SK-N-SH (cell line): ENCODE measurements around the gene RBBP5. TPM values are rescaled to one million over a fixed set of nuclear protein-coding genes. Genes with fewer than 3 reads are reported as not detected.

Experiments used
- CTCF ChIA-PET: fragments of 300-600, 350-600 bp; formaldehyde crosslinking; extraction: SDS; loops from one replicate; lab custom pipeline; 2021; lab: Yijun Ruan, JAX
- POLR2A ChIA-PET: fragments of 350-600 bp; sonication (Branson Sonifier 250); formaldehyde crosslinking; extraction: SDS; loops from one replicate; lab custom pipeline; 2020; ENCODE audit warnings: antibody characterized with exemption, inconsistent platforms; lab: Yijun Ruan, JAX
- DNase-seq: peaks from one replicate; pipeline ENCODE4 v3.0.0; 2012
- H2AFZ ChIP-seq: fragments of 200-600 bp; sonication (generic); 2 replicates; pipeline ENCODE4 v1.8.1; 2016; ENCODE audit warnings: antibody characterized with exemption, mild to moderate bottlenecking, low read depth
- H3F3A ChIP-seq: fragments of 200-600 bp; sonication (generic); replicated peaks from 2 replicates; pipeline ENCODE3; 2016; ENCODE audit warnings: antibody characterized with exemption, mild to moderate bottlenecking; ENCODE audit not compliant: insufficient read depth
- H3K27ac ChIP-seq, 2 experiments: fragments of 200-500 bp in 1 of 2; fragments of 200-600 bp in 1 of 2; sonication (Bioruptor generic) in 1 of 2; sonication (generic), shearing (Covaris generic) in 1 of 2; 2 replicates each; pipeline versions ENCODE4 v1.5.1 to v1.6.1; 2014 to 2016; ENCODE audit warnings: low read depth in 2 of 2, inconsistent platforms in 1 of 2, low read length in 1 of 2, mild to moderate bottlenecking in 1 of 2, mixed read lengths in 1 of 2
- H3K27me3 ChIP-seq: fragments of 200-600 bp; sonication (generic), shearing (Covaris generic); 2 replicates; pipeline ENCODE4 v1.6.1; 2016; ENCODE audit warnings: mixed run types; ENCODE audit not compliant: insufficient read depth
- H3K36me3 ChIP-seq, 2 experiments: fragments of 200-500 bp in 1 of 2; fragments of 200-600 bp in 1 of 2; sonication (Bioruptor generic) in 1 of 2; sonication (generic) in 1 of 2; replicated peaks in 1 of 2; 2 replicates each; pipeline versions ENCODE3 to v1.5.1; 2014 to 2016; ENCODE audit warnings: low read length in 1 of 2, mild to moderate bottlenecking in 1 of 2; ENCODE audit not compliant: insufficient read depth in 2 of 2, control insufficient read depth in 1 of 2
- H3K4me1 ChIP-seq, 2 experiments: fragments of 200-500 bp in 1 of 2; fragments of 200-600 bp in 1 of 2; sonication (Bioruptor generic) in 1 of 2; sonication (generic), shearing (Covaris generic) in 1 of 2; 2 replicates each; pipeline versions ENCODE4 v1.5.1 to v1.6.1; 2014 to 2016; ENCODE audit warnings: low read depth in 1 of 2, low read length in 1 of 2, mixed run types in 1 of 2; ENCODE audit not compliant: insufficient read depth in 2 of 2, control insufficient read depth in 1 of 2
- H3K4me2 ChIP-seq: fragments of 200-600 bp; sonication (generic), shearing (Covaris generic); 2 replicates; pipeline ENCODE4 v1.6.1; 2017; ENCODE audit warnings: mixed run types
- H3K4me3 ChIP-seq, 2 experiments: fragments of 200-500 bp in 1 of 2; fragments of 200-600 bp in 1 of 2; sonication (Bioruptor generic) in 1 of 2; sonication (generic), shearing (Covaris generic) in 1 of 2; 2 replicates each; pipeline versions ENCODE4 v1.5.1 to v1.8.1; 2014 to 2016; ENCODE audit warnings: low read depth in 2 of 2, inconsistent platforms in 1 of 2, low read length in 1 of 2, mild to moderate bottlenecking in 1 of 2, mixed read lengths in 1 of 2, moderate library complexity in 1 of 2
- H3K79me2 ChIP-seq: fragments of 200-600 bp; sonication (generic); 2 replicates; pipeline ENCODE4 v1.8.1; 2017; ENCODE audit warnings: mild to moderate bottlenecking; ENCODE audit not compliant: insufficient read depth
- H3K9ac ChIP-seq: fragments of 200-600 bp; sonication (generic); 2 replicates; pipeline ENCODE4 v1.6.1; 2017; ENCODE audit warnings: mixed run types
- H3K9me2 ChIP-seq: fragments of 200-600 bp; sonication (generic); 2 replicates; pipeline ENCODE4 v1.6.1; 2017; ENCODE audit warnings: mixed run types
- H3K9me3 ChIP-seq: fragments of 200-600 bp; sonication (generic); 2 replicates; pipeline ENCODE4 v1.6.1; 2017; ENCODE audit warnings: mixed run types, mild to moderate bottlenecking, moderate library complexity
- H4K20me1 ChIP-seq: fragments of 200-600 bp; sonication (generic); 2 replicates; pipeline ENCODE4 v1.6.1; 2017; ENCODE audit warnings: mild to moderate bottlenecking, mixed run types; ENCODE audit not compliant: insufficient read depth
- CHD2 ChIP-seq: fragments of 150-350 bp; IDR thresholded peaks from 2 replicates; pipeline ENCODE4 v1.6.1; 2018; ENCODE audit warnings: low read length; ENCODE audit not compliant: partially characterized antibody
- ELF1 ChIP-seq: IDR thresholded peaks from 2 replicates; pipeline ENCODE4 v1.4.0; 2012
- EZH2phosphoT487 ChIP-seq: fragments of 200-600 bp; sonication (generic); IDR thresholded peaks from 2 replicates; pipeline ENCODE4 v1.6.1; 2017; ENCODE audit warnings: low read depth, mixed run types, mild to moderate bottlenecking, antibody characterized with exemption, moderate library complexity, borderline replicate concordance
- FOSL2 ChIP-seq: IDR thresholded peaks from 2 replicates; pipeline ENCODE4 v1.4.0; 2012; ENCODE audit warnings: low read depth, mild to moderate bottlenecking, moderate library complexity, borderline replicate concordance
- GATA2 ChIP-seq: sonication (generic); formaldehyde crosslinking; IDR thresholded peaks from 2 replicates; pipeline ENCODE4 v1.5.0; 2020; ENCODE audit warnings: mild to moderate bottlenecking, missing genetic modification reagents
- JUND ChIP-seq: IDR thresholded peaks from 2 replicates; pipeline ENCODE4 v1.4.0; 2012
- MEF2A ChIP-seq: IDR thresholded peaks from 2 replicates; pipeline ENCODE4 v1.4.0; 2012; ENCODE audit warnings: low read depth, borderline replicate concordance
- MXI1 ChIP-seq: IDR thresholded peaks from 2 replicates; pipeline ENCODE4 v1.6.1; 2012; ENCODE audit warnings: mild to moderate bottlenecking, low read depth, low read length, improper control_type of control experiment
- NFIC ChIP-seq: IDR thresholded peaks from 2 replicates; pipeline ENCODE4 v1.4.0; 2012; ENCODE audit warnings: borderline replicate concordance
- POLR2AphosphoS5 ChIP-seq: IDR thresholded peaks from 2 replicates; pipeline ENCODE4 v1.6.1; 2012; ENCODE audit warnings: low read depth, low read length
- SIN3A ChIP-seq: IDR thresholded peaks from 2 replicates; pipeline ENCODE4 v1.6.1; 2012; ENCODE audit warnings: low read depth, mild to moderate bottlenecking, low read length, moderate library complexity, borderline replicate concordance
- ZBTB33 ChIP-seq: IDR thresholded peaks from 2 replicates; pipeline ENCODE4 v1.4.0; 2012; ENCODE audit warnings: low read depth, borderline replicate concordance
- WGBS: methylation state at CpG from one replicate; pipeline ENCODE4 v1.1.6; 2017; ENCODE audit warnings: low lambda C conversion rate; 5-methylcytosine and 5-hydroxymethylcytosine counted together
- polyA plus RNA-seq, 3 experiments: library from polyadenylated mRNA; depleted of rRNA; stranded (reverse); fragments of >200 nt; gene quantifications; 2 replicates each; pipeline ENCODE4 v1.2.3, GENCODE V29; 2012
- TF ChIP-seq, protein P1 (sequence below): IDR thresholded peaks from 2 replicates; pipeline ENCODE4; 2012

The RBBP5 gene
- polyA plus RNA-seq, 1 of the 3 experiments (the other 2 are of a cell fraction), result 5.7 TPM

DNA sequence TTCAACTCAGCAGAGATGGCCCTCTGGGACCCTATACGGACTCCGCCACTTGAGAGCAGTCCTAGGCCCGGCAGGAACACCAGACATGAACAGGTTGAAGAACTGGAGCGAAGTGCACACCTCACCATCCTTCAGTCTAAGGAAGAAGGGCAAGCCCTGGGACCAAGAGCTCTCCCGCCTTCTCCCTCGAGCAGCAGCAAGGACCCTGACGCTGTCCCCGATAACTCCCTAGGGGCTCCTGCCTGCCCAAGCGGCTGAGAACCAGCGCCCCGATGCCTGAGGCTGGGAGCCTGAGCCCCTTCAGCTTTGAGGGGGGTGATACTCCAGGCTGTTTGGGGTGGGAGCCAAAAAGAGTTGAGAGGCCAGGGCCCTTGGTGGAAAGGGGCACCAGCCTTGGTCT, 47.7 kb downstream of the RBBP5 start:
- Histone ChIP-seq H3K4me2 (no peak overlapping the region), H3K27ac (no peak overlapping the region), H2AFZ (no peak overlapping the region), H3K9me2 (no peaks in the 10 kb centered on the region), H3F3A (no peaks in the 10 kb centered on the region), H3K79me2 (no peaks in the 10 kb centered on the region), H4K20me1 (no peaks in the 10 kb centered on the region), H3K9ac (no peak overlapping the region), H3K27me3 (no peaks in the 10 kb centered on the region), H3K4me1 (no peaks in the 10 kb centered on the region; a peak in 1 of 4 replicates), H3K36me3 (no peaks in the 10 kb centered on the region), H3K9me3 (no peaks in the 10 kb centered on the region), H3K4me3 (no peak overlapping the region; a peak in 1 of 4 replicates)
- TF ChIP-seq JUND (no peak), NFIC (no peak), CHD2 (no peak), GATA2 (no peak), SIN3A (no peak), POLR2AphosphoS5 (no peak), FOSL2 (no peak)
- TF ChIP-seq, protein P1, sequence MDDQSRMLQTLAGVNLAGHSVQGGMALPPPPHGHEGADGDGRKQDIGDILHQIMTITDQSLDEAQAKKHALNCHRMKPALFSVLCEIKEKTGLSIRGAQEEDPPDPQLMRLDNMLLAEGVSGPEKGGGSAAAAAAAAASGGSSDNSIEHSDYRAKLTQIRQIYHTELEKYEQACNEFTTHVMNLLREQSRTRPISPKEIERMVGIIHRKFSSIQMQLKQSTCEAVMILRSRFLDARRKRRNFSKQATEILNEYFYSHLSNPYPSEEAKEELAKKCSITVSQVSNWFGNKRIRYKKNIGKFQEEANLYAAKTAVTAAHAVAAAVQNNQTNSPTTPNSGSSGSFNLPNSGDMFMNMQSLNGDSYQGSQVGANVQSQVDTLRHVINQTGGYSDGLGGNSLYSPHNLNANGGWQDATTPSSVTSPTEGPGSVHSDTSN, result no peak
- POLR2A ChIA-PET, result no interaction called here
- CTCF ChIA-PET, result interaction anchor here (0.9 to 6.2 kb wide), 3 partner anchors 12 to 182 kb away, joined by 4 to 58 read pairs (median 45); no protein-coding TSS in a partner anchor
- 96% methylated on average over 5 of the region's 11 CpGs for WGBS
- no peak for DNase-seq

GRCh38 chr1:205073511-205073910, 48.3 kb downstream of the RBBP5 start:
- DNase-seq, result no peak
- Histone ChIP-seq H3K36me3 (no peaks in the 10 kb centered on the region), H2AFZ (no peak overlapping the region), H3K27ac (no peak overlapping the region), H3K9me3 (no peaks in the 10 kb centered on the region), H3K27me3 (no peaks in the 10 kb centered on the region), H3F3A (no peaks in the 10 kb centered on the region), H3K9me2 (no peaks in the 10 kb centered on the region), H3K79me2 (no peaks in the 10 kb centered on the region), H3K9ac (no peak overlapping the region), H3K4me1 (no peaks in the 10 kb centered on the region; a peak in 1 of 4 replicates), H4K20me1 (no peaks in the 10 kb centered on the region), H3K4me3 (no peak overlapping the region), H3K4me2 (no peak overlapping the region)
- CTCF ChIA-PET, result interaction anchor here (0.9 to 6.2 kb wide), 3 partner anchors 12 to 183 kb away, joined by 4 to 58 read pairs (median 45); no protein-coding TSS in a partner anchor
- POLR2A ChIA-PET, result no interaction called here
- 88% methylated on average over 6 of the region's 12 CpGs for WGBS
- TF ChIP-seq MXI1 (no peak), EZH2phosphoT487 (no peak), ZBTB33 (no peak), ELF1 (no peak), MEF2A (no peak), GATA2 (no peak)
